Measurements from ENCODE around the gene NRL. TPM values are rescaled to one million over a fixed set of nuclear protein-coding genes. Genes with fewer than 3 reads are reported as not detected.

NRL gene
- total RNA-seq (2021; ENCODE audit: unreplicated experiment) (0.66 TPM), Bru-seq, nascent RNA (percentile 42 among the genes with signal in this experiment), BruChase-seq, experiment 1, labeled RNA remaining after a 6-hour chase (percentile 31 among the genes with signal in this experiment), BruChase-seq, experiment 2, labeled RNA remaining after a 2-hour chase (percentile 35 among the genes with signal in this experiment)
- 0.50 and 0.68 TPM in 2 replicates for polyA plus RNA-seq (2012)
- long read RNA-seq, partial matches to known transcripts: 0 of 2 reads
- long read RNA-seq, other reads (novel, unspliced or antisense): 2 of 2 reads

DNA sequence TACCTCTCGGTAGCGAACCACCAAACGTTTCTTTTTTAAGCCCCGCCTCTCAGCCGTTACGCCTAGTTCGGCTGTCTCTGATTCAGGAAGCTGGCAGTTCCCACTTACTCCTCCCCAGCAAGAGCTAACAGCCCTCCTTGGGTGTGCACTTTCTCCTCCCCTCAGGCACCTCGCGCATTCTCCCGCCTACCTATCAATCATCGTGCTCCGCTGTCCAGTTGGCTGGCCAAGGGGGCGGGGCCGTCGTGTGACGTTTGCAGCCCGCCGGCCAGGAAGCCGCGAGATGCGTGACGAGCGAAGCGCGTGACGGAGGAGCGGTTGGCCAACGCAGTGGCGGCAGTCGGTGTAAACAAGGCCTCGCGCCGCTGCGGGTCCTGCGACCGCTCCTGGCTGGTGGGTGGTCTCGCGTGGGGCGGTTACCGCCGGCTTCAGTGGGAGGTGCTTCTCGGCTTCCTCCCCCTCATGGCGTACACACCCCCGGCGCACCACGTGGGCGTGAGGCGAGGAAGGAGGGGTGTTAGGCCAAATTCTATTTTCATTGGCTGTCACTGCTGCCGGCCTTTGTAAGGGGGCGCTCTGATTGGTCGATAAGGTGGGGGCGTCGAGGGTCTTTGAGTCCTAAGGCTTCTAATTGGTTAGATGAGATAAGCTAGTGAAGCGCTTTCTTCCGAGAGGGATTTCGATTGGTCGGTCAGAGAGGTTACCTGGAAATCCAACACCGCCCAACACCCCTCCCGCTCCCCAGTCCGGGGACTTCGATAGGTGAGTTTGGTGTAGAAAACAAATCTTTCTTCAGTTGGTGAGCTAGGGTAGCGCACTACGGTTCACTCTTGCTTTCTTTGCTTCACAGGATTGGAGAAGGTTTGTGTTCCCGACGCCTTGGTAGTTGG, at the start of gene NRL, which contains the start of gene DCAF11:
Gene NRL, minus strand, starts transcription at position 418 of the 890 bp plus-strand sequence. CDS start 32,101 bp downstream, outside the sequence.
Gene DCAF11, plus strand, starts transcription at position 246 of the 890 bp plus-strand sequence. CDS start 818 bp downstream, outside the sequence.
- H3K27ac ChIP-seq (ENCODE audit: low read depth, low read length): peak within 1 kb of the TSS; percentile 97
- RAD21 ChIA-PET (ENCODE audit: low non-redundant PET in 1 of 2, low total read pairs in 2 of 2, uncharacterized antibody in 2 of 2, unreplicated experiment in 2 of 2): interaction anchor here (0.5 to 1.7 kb wide), 5 partner anchors 21 to 449 kb away, joined by 3 to 10 read pairs (median 5); partner anchors contain the start of genes EMC9 (in 1 of the 2) and PSME1 (in 1 of the 2)
- peak; percentile 100 for DNase-seq (ENCODE audit: low read depth, low spot score)
- peak within 1 kb of the TSS; percentile 86 to 92 for H3K4me3 ChIP-seq (replicated peaks in 1 of 2; ENCODE audit: low read depth in 1 of 2, low read length in 2 of 2)
- peak; percentile 89 for ATAC-seq
- H3K9me3 ChIP-seq (ENCODE audit: control insufficient read depth in 1 of 2, insufficient read depth in 1 of 2, low read depth in 1 of 2, low read length in 2 of 2): no peaks in the 10 kb centered on the region
- H3K9me2 ChIP-seq (ENCODE audit: insufficient read depth): no peaks in the 10 kb centered on the region
- peaks cover 8 to 11% of the 10 kb centered on the region in 2 experiments for H3K36me3 ChIP-seq (ENCODE audit: control insufficient read depth in 1 of 2, insufficient read depth in 2 of 2, low read length in 2 of 2)
- H4K20me1 ChIP-seq (ENCODE audit: insufficient read depth): no peaks in the 10 kb centered on the region
- BruUV-seq (replicated peaks): no TSS peak
- POLR2A ChIA-PET: interaction anchor here (0.8 to 2.6 kb wide), 19 partner anchors 9 to 183 kb away, joined by 3 to 49 read pairs (median 4); partner anchors contain the start of genes EMC9, FITM1, IPO4 and IRF9
- peak within 1 kb of the TSS; percentile 95 for H3K4me2 ChIP-seq (ENCODE audit: low read length)
- H3K27me3 ChIP-seq (ENCODE audit: insufficient read depth, low read length): no peaks in the 10 kb centered on the region
- peak within 1 kb of the TSS; percentile 74 for H2AFZ ChIP-seq (ENCODE audit: low read depth, low read length, poor library complexity, severe bottlenecking)
- intact Hi-C loops (cut with micrococcal nuclease): loop anchor here (1.0 to 5.0 kb wide), 4 partner anchors 20 to 98 kb away; partner anchors contain the start of genes CHMP4A, IRF9, PCK2 and PSME2
- H3K9ac ChIP-seq (ENCODE audit: low read length): peak within 1 kb of the TSS; percentile 84
- H3K79me2 ChIP-seq (ENCODE audit: insufficient read depth, low read length): peaks cover 14% of the 10 kb centered on the region; the same call in 1 of the 2 replicates
- H3K4me1 ChIP-seq (ENCODE audit: control insufficient read depth in 1 of 2, insufficient read depth in 2 of 2, low read length in 2 of 2): peaks cover 6 to 16% of the 10 kb centered on the region in 2 experiments; a peak in 3 of 4 replicates
- CTCF ChIA-PET: interaction anchor here (0.7 to 2.7 kb wide), 13 partner anchors 7 to 182 kb away, joined by 3 to 11 read pairs (median 3); partner anchors contain the start of genes EMC9, IRF9, PSME1 and PSME2
- TF ChIP-seq SIN3A (IDR thresholded peaks at IDR 0.05; ENCODE audit: low read depth): peak; percentile 42; the same call in 1 of the 2 replicates
- TF ChIP-seq JUND (IDR thresholded peaks at IDR 0.05): no peak
- TF ChIP-seq EZH2phosphoT487 (IDR thresholded peaks at IDR 0.05; ENCODE audit: borderline replicate concordance): no peak
- TF ChIP-seq YY1 (IDR thresholded peaks at IDR 0.05; ENCODE audit: extremely low read depth, insufficient replicate concordance, low read depth, low read length): no peak
- TF ChIP-seq CBX3 (IDR thresholded peaks at IDR 0.05; ENCODE audit: low read depth): no peak
- TF ChIP-seq EZH2 (IDR thresholded peaks at IDR 0.05): no peak
- TF ChIP-seq ZNF274 (IDR thresholded peaks at IDR 0.05; ENCODE audit: low read depth, low read length): no peak
- TF ChIP-seq, protein P1, sequence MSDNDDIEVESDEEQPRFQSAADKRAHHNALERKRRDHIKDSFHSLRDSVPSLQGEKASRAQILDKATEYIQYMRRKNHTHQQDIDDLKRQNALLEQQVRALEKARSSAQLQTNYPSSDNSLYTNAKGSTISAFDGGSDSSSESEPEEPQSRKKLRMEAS (IDR thresholded peaks at IDR 0.05): peak; percentile 97
- TF ChIP-seq POLR2A (IDR thresholded peaks at IDR 0.05; ENCODE audit: borderline replicate concordance, extremely low read depth, insufficient read depth, insufficient read length): peak; percentile 2
- TF ChIP-seq, protein P2, sequence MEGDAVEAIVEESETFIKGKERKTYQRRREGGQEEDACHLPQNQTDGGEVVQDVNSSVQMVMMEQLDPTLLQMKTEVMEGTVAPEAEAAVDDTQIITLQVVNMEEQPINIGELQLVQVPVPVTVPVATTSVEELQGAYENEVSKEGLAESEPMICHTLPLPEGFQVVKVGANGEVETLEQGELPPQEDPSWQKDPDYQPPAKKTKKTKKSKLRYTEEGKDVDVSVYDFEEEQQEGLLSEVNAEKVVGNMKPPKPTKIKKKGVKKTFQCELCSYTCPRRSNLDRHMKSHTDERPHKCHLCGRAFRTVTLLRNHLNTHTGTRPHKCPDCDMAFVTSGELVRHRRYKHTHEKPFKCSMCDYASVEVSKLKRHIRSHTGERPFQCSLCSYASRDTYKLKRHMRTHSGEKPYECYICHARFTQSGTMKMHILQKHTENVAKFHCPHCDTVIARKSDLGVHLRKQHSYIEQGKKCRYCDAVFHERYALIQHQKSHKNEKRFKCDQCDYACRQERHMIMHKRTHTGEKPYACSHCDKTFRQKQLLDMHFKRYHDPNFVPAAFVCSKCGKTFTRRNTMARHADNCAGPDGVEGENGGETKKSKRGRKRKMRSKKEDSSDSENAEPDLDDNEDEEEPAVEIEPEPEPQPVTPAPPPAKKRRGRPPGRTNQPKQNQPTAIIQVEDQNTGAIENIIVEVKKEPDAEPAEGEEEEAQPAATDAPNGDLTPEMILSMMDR (IDR thresholded peaks at IDR 0.05 in 2 of 3, conservative IDR thresholded peaks at IDR 0.05 in 1 of 3; ENCODE audit: borderline replicate concordance in 1 of 3, insufficient read depth in 1 of 3, low read depth in 2 of 3, low read length in 2 of 3): no peak
- TF ChIP-seq RAD21 (IDR thresholded peaks at IDR 0.05; ENCODE audit: low read depth): no peak
- peak; percentile 96 for TF ChIP-seq SP1 (IDR thresholded peaks at IDR 0.05; ENCODE audit: low read depth)
- TF ChIP-seq, protein P3, sequence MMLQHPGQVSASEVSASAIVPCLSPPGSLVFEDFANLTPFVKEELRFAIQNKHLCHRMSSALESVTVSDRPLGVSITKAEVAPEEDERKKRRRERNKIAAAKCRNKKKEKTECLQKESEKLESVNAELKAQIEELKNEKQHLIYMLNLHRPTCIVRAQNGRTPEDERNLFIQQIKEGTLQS (IDR thresholded peaks at IDR 0.05): no peak
- TF ChIP-seq, protein P4, sequence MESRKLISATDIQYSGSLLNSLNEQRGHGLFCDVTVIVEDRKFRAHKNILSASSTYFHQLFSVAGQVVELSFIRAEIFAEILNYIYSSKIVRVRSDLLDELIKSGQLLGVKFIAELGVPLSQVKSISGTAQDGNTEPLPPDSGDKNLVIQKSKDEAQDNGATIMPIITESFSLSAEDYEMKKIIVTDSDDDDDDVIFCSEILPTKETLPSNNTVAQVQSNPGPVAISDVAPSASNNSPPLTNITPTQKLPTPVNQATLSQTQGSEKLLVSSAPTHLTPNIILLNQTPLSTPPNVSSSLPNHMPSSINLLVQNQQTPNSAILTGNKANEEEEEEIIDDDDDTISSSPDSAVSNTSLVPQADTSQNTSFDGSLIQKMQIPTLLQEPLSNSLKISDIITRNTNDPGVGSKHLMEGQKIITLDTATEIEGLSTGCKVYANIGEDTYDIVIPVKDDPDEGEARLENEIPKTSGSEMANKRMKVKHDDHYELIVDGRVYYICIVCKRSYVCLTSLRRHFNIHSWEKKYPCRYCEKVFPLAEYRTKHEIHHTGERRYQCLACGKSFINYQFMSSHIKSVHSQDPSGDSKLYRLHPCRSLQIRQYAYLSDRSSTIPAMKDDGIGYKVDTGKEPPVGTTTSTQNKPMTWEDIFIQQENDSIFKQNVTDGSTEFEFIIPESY (IDR thresholded peaks at IDR 0.05; ENCODE audit: extremely low read depth, insufficient replicate concordance, low read length): no peak
- no peak for TF ChIP-seq FOSL1 (IDR thresholded peaks at IDR 0.05; ENCODE audit: low read depth)
- TF ChIP-seq ZFX (IDR thresholded peaks at IDR 0.05): no peak
- peak; percentile 16 for TF ChIP-seq TCF7L2 (IDR thresholded peaks at IDR 0.05; ENCODE audit: borderline replicate concordance, extremely low read depth, insufficient read depth, insufficient read length)
- TF ChIP-seq POLR2AphosphoS5 (IDR thresholded peaks at IDR 0.05; ENCODE audit: low read depth, low read length): peak; percentile 48
- TF ChIP-seq CEBPB (IDR thresholded peaks at IDR 0.05; ENCODE audit: low read depth): no peak
- peak; percentile 73 for TF ChIP-seq ELF1 (IDR thresholded peaks at IDR 0.05; ENCODE audit: borderline replicate concordance, low read depth)
- TF ChIP-seq EGR1 (IDR thresholded peaks at IDR 0.05; ENCODE audit: low read depth): peak; percentile 97

All from HCT116 (cell line).